ENCODE results near the gene UBASH3A.

Gene UBASH3A

GRCh38 chr21:42430521-42430920 is 26.8 kb downstream of the UBASH3A start:
- no peak overlapping the region for H3K27ac ChIP-seq
- peaks cover 15 to 23% (median 18%) of the 10 kb centered on the region in 11 experiments for H3K9me3 ChIP-seq (replicated peaks in 1 of 11)
- TF ChIP-seq Cebpa-rat (IDR thresholded peaks at IDR 0.05) = no peak
- H3K4me3 ChIP-seq = no peak overlapping the region
- no peak overlapping the region for H3K9ac ChIP-seq
- no peaks in the 10 kb centered on the region for H3K36me3 ChIP-seq
- peaks cover 0 to 31% (median 0%) of the 10 kb centered on the region in 11 experiments; a peak in 6 of 22 replicates for H3K27me3 ChIP-seq
- H3K4me2 ChIP-seq = peak overlapping the region in 3 of 11 experiments; percentile 4 to 21 (median 13); a peak in 2 of 22 replicates
- peaks cover 0 to 6% (median 0%) of the 10 kb centered on the region in 11 experiments; a peak in 7 of 22 replicates for H4K20me1 ChIP-seq
- peaks cover 7 to 38% (median 28%) of the 10 kb centered on the region in 10 experiments for H3K4me1 ChIP-seq

GRCh38 chr21:42431196-42431595 is 27.5 kb downstream of the UBASH3A start:
- Histone ChIP-seq H3K4me3 (no peak overlapping the region), H3K4me1 (peaks cover under 1 to 31% (median 21%) of the 10 kb centered on the region in 10 experiments), H3K36me3 (no peaks in the 10 kb centered on the region), H3K9me3 (replicated peaks in 1 of 11) (peaks cover 15 to 23% (median 18%) of the 10 kb centered on the region in 11 experiments), H4K20me1 (no peaks in the 10 kb centered on the region; a peak in 1 of 22 replicates), H3K27me3 (peaks cover 0 to 30% (median 0%) of the 10 kb centered on the region in 11 experiments; a peak in 6 of 22 replicates), H3K27ac (no peak overlapping the region), H3K9ac (no peak overlapping the region), H3K4me2 (peak overlapping the region in 6 of 11 experiments; percentile 2 to 22 (median 11); a peak in 5 of 22 replicates)
- TF ChIP-seq Cebpa-rat (IDR thresholded peaks at IDR 0.05) = no peak

GRCh38 chr21:42432695-42433094 is 29.0 kb downstream of the UBASH3A start:
- no peaks in the 10 kb centered on the region; a peak in 1 of 22 replicates for H4K20me1 ChIP-seq
- H3K9me3 ChIP-seq (replicated peaks in 1 of 11) = peaks cover 16 to 37% (median 26%) of the 10 kb centered on the region in 11 experiments
- H3K4me1 ChIP-seq = peaks cover 0 to 16% (median 6%) of the 10 kb centered on the region in 10 experiments; a peak in 11 of 20 replicates
- peaks cover 0 to 15% (median 0%) of the 10 kb centered on the region in 11 experiments; a peak in 4 of 22 replicates for H3K27me3 ChIP-seq
- no peak overlapping the region for H3K4me3 ChIP-seq
- no peak overlapping the region for H3K27ac ChIP-seq
- H3K36me3 ChIP-seq = no peaks in the 10 kb centered on the region
- H3K4me2 ChIP-seq = no peak overlapping the region
- no peak overlapping the region for H3K9ac ChIP-seq
- no peak for TF ChIP-seq Cebpa-rat (IDR thresholded peaks at IDR 0.05)

GRCh38 chr21:42433946-42434551 is 30.3 kb downstream of the UBASH3A start:
- H3K4me2 ChIP-seq = no peak overlapping the region

GRCh38 chr21:42434884-42435283 is 31.2 kb downstream of the UBASH3A start:
- H3K4me1 ChIP-seq = peaks cover 5 to 19% (median 12%) of the 10 kb centered on the region in 10 experiments; a peak in 17 of 20 replicates
- H4K20me1 ChIP-seq = no peaks in the 10 kb centered on the region
- no peaks in the 10 kb centered on the region for H3K36me3 ChIP-seq
- TF ChIP-seq Cebpa-rat (IDR thresholded peaks at IDR 0.05) = no peak
- H3K4me2 ChIP-seq = no peak overlapping the region
- no peak overlapping the region for H3K4me3 ChIP-seq
- no peak overlapping the region for H3K9ac ChIP-seq
- no peak overlapping the region for H3K27ac ChIP-seq
- H3K27me3 ChIP-seq = no peaks in the 10 kb centered on the region; a peak in 2 of 22 replicates
- H3K9me3 ChIP-seq (replicated peaks in 1 of 11) = peaks cover 16 to 37% (median 26%) of the 10 kb centered on the region in 11 experiments

More at GRCh38 chr21:42433946-42434551, 30.3 kb downstream of the UBASH3A start:
- Histone ChIP-seq H4K20me1 (no peaks in the 10 kb centered on the region; a peak in 1 of 22 replicates), H3K36me3 (no peaks in the 10 kb centered on the region), H3K4me1 (peaks cover 0 to 11% (median 4%) of the 10 kb centered on the region in 10 experiments; a peak in 10 of 20 replicates), H3K4me3 (no peak overlapping the region), H3K27me3 (peaks cover 0 to 1% (median 0%) of the 10 kb centered on the region in 11 experiments; a peak in 2 of 22 replicates), H3K27ac (no peak overlapping the region), H3K9ac (no peak overlapping the region), H3K9me3 (replicated peaks in 1 of 11) (peaks cover 16 to 37% (median 26%) of the 10 kb centered on the region in 11 experiments)
- no peak for TF ChIP-seq Cebpa-rat (IDR thresholded peaks at IDR 0.05)

- no peak overlapping the region for H3K4me2 ChIP-seq
- H4K20me1 ChIP-seq = no peaks in the 10 kb centered on the region
- H3K4me1 ChIP-seq = peaks cover 5 to 23% (median 15%) of the 10 kb centered on the region in 10 experiments; a peak in 17 of 20 replicates
- H3K9me3 ChIP-seq (replicated peaks in 1 of 11) = peaks cover 16 to 37% (median 26%) of the 10 kb centered on the region in 11 experiments
- H3K27ac ChIP-seq = no peak overlapping the region
- TF ChIP-seq Cebpa-rat (IDR thresholded peaks at IDR 0.05) = no peak
- no peak overlapping the region for H3K9ac ChIP-seq
- H3K36me3 ChIP-seq = no peaks in the 10 kb centered on the region
- H3K4me3 ChIP-seq = no peak overlapping the region
- H3K27me3 ChIP-seq = no peaks in the 10 kb centered on the region; a peak in 1 of 22 replicates
Observed at GRCh38 chr21:42435401-42435800, 31.7 kb downstream of the UBASH3A start.

GRCh38 chr21:42435833-42436232 is 32.1 kb downstream of the UBASH3A start:
- Histone ChIP-seq H3K36me3 (no peaks in the 10 kb centered on the region), H4K20me1 (no peaks in the 10 kb centered on the region), H3K27ac (no peak overlapping the region), H3K4me3 (no peak overlapping the region), H3K4me1 (peaks cover 5 to 22% (median 15%) of the 10 kb centered on the region in 10 experiments; a peak in 17 of 20 replicates), H3K9ac (no peak overlapping the region), H3K9me3 (replicated peaks in 1 of 11) (peaks cover 16 to 37% (median 26%) of the 10 kb centered on the region in 11 experiments), H3K4me2 (no peak overlapping the region), H3K27me3 (no peaks in the 10 kb centered on the region; a peak in 1 of 22 replicates)
- TF ChIP-seq Cebpa-rat (IDR thresholded peaks at IDR 0.05) = no peak

- Histone ChIP-seq H3K4me2 (no peak overlapping the region), H3K4me1 (peaks cover 5 to 17% (median 12%) of the 10 kb centered on the region in 10 experiments; a peak in 17 of 20 replicates), H3K27ac (no peak overlapping the region), H3K27me3 (no peaks in the 10 kb centered on the region; a peak in 1 of 22 replicates), H4K20me1 (no peaks in the 10 kb centered on the region), H3K4me3 (no peak overlapping the region), H3K36me3 (no peaks in the 10 kb centered on the region), H3K9ac (no peak overlapping the region), H3K9me3 (replicated peaks in 1 of 11) (peaks cover 14 to 32% (median 22%) of the 10 kb centered on the region in 11 experiments)
- TF ChIP-seq Cebpa-rat (IDR thresholded peaks at IDR 0.05) = no peak
Observed at GRCh38 chr21:42436914-42437313, 33.2 kb downstream of the UBASH3A start.

GRCh38 chr21:42437786-42438185 is 34.1 kb downstream of the UBASH3A start:
- Histone ChIP-seq H3K27me3 (no peaks in the 10 kb centered on the region; a peak in 1 of 22 replicates), H3K4me3 (no peak overlapping the region), H3K27ac (no peak overlapping the region), H4K20me1 (no peaks in the 10 kb centered on the region), H3K36me3 (no peaks in the 10 kb centered on the region), H3K4me2 (no peak overlapping the region), H3K4me1 (peaks cover 5 to 17% (median 12%) of the 10 kb centered on the region in 10 experiments; a peak in 17 of 20 replicates), H3K9ac (no peak overlapping the region), H3K9me3 (replicated peaks in 1 of 11) (peaks cover 6 to 23% (median 14%) of the 10 kb centered on the region in 11 experiments)
- TF ChIP-seq Cebpa-rat (IDR thresholded peaks at IDR 0.05) = no peak
